Naive B cell (primary cell): ENCODE results near the gene PAPOLA. TPM values are rescaled to one million over a fixed set of nuclear protein-coding genes. Genes with fewer than 3 reads are reported as not detected.
"Not testable (repeated sequence)": the region's sequence is repeated elsewhere in the genome, so short reads cannot be mapped to it uniquely, and the experiment has no call there.

ENCODE experiments used
- ATAC-seq, 2 donors: fragments of 150-1000 bp; cut with Tn5 transposase; 2 replicates each; pipeline ENCODE4 v1.10.0; 2021; ENCODE audit warnings: low read depth in 2 of 2, mild to moderate bottlenecking in 2 of 2, moderate library complexity in 2 of 2
- DNase-seq: peaks from one replicate; pipeline ENCODE4 v3.0.0; 2022
- H3K27ac Mint-ChIP-seq, 6 donors: one replicate each; pipeline ENCODE4 v1.8.0; 2020 to 2022; ENCODE audit warnings: mild to moderate bottlenecking in 6 of 6, mixed read lengths in 6 of 6, moderate library complexity in 5 of 6, inconsistent platforms in 2 of 6
- H3K27me3 Mint-ChIP-seq, 3 donors: one replicate each; pipeline ENCODE4 v1.8.0; 2021 to 2022; ENCODE audit warnings: mixed read lengths in 3 of 3, mild to moderate bottlenecking in 1 of 3
- H3K36me3 Mint-ChIP-seq, 2 donors: one replicate each; pipeline ENCODE4 v1.8.0; 2020 to 2022; ENCODE audit warnings: mixed read lengths in 2 of 2, inconsistent platforms in 1 of 2, mild to moderate bottlenecking in 1 of 2
- H3K4me1 Mint-ChIP-seq, 3 donors: one replicate each; pipeline ENCODE4 v1.8.0; 2020 to 2022; ENCODE audit warnings: mixed read lengths in 3 of 3, inconsistent platforms in 1 of 3, mild to moderate bottlenecking in 1 of 3, moderate library complexity in 1 of 3
- H3K4me3 Mint-ChIP-seq, 8 donors: one replicate each; pipeline ENCODE4 v1.8.0; 2020 to 2022; ENCODE audit warnings: mild to moderate bottlenecking in 8 of 8, mixed read lengths in 8 of 8, moderate library complexity in 8 of 8, inconsistent platforms in 2 of 8
- H3K9me3 Mint-ChIP-seq, 7 donors: one replicate each; pipeline ENCODE4 v1.8.0; 2020 to 2022; ENCODE audit warnings: mixed read lengths in 7 of 7, mild to moderate bottlenecking in 5 of 7, inconsistent platforms in 2 of 7, moderate library complexity in 1 of 7
- polyA plus RNA-seq, 6 donors: library from polyadenylated mRNA; unstranded; fragments of 300-500 nt; fragmentation: Illumina TruSeq; gene quantifications; one replicate each; pipeline ENCODE4 v1.2.3, GENCODE V29; 2021; ENCODE audit warnings: low read depth in 6 of 6

The PAPOLA gene
- polyA plus RNA-seq, 6 donors from 2014 or later: 100 to 157 (median 128) TPM

- DNase-seq: no peak
- peak overlapping the region in 2 of 6 donors; percentile 23 to 83 for H3K27ac Mint-ChIP-seq
These were observed 19.2 kb upstream of the PAPOLA start for GRCh38 chr14:96482986-96483385.

DNA sequence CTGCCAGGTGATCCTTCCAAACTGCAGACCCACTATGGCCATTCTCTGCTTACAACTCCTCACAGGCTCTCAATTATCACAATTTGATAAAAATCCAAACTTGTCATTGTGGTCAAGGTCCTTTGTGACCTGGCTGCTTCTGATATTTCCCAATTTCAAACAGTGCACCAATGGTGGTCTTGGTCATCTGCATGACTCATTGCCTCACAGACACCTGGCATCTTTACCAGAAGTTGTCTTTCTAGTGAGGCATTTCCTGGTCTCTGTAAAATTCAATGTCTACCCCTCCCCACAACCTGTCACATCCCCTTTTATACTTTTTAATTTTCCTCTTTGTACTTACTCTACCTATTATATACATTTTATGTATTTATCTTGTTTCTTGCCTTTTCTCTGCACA is 17.8 kb upstream of the PAPOLA start:
- Mint-ChIP-seq H3K9me3 (peaks cover 0 to 3% (median 0%) of the 10 kb centered on the region in 7 donors), H3K27me3 (no peaks in the 10 kb centered on the region), H3K27ac (peak overlapping the region in 3 of 6 donors; percentile 12 to 62 (median 46)), H3K36me3 (peaks cover 0 to 8% of the 10 kb centered on the region in 2 donors), H3K4me1 (peaks cover 26 to 46% (median 41%) of the 10 kb centered on the region in 3 donors), H3K4me3 (peak overlapping the region in 2 of 8 donors; percentile 10 to 45)
- ATAC-seq: no peak
- no peak for DNase-seq

More at GRCh38 chr14:96482986-96483385, 19.2 kb upstream of the PAPOLA start:
- H3K36me3 Mint-ChIP-seq: peaks cover 0 to 8% of the 10 kb centered on the region in 2 donors
- H3K27me3 Mint-ChIP-seq: no peaks in the 10 kb centered on the region
- H3K4me3 Mint-ChIP-seq: no peak overlapping the region
- peaks cover 22 to 44% (median 42%) of the 10 kb centered on the region in 3 donors for H3K4me1 Mint-ChIP-seq
- no peak for ATAC-seq
- peaks cover 0 to 3% (median 0%) of the 10 kb centered on the region in 7 donors for H3K9me3 Mint-ChIP-seq

GRCh38 chr14:96486705-96487104 is 15.5 kb upstream of the PAPOLA start:
- Mint-ChIP-seq H3K9me3 (peaks cover 0 to 3% (median 0%) of the 10 kb centered on the region in 7 donors), H3K27ac (peak overlapping the region in 5 of 6 donors; percentile 51 to 94 (median 80)), H3K27me3 (no peaks in the 10 kb centered on the region), H3K4me3 (peak overlapping the region; percentile 38 to 80 (median 62)), H3K36me3 (peaks cover 0 to 8% of the 10 kb centered on the region in 2 donors), H3K4me1 (peaks cover 33 to 66% (median 35%) of the 10 kb centered on the region in 3 donors)
- ATAC-seq (peak; percentile 56), DNase-seq (no peak)

GRCh38 chr14:96489327-96489726 is 12.9 kb upstream of the PAPOLA start:
- Mint-ChIP-seq H3K4me3 (no peak overlapping the region), H3K27ac (no peak overlapping the region), H3K27me3 (no peaks in the 10 kb centered on the region), H3K36me3 (peaks cover 0 to 4% of the 10 kb centered on the region in 2 donors), H3K9me3 (peaks cover 0 to 1% (median 0%) of the 10 kb centered on the region in 7 donors), H3K4me1 (peaks cover 46 to 85% (median 56%) of the 10 kb centered on the region in 3 donors)
- no peak for DNase-seq
- no peak for ATAC-seq

DNA sequence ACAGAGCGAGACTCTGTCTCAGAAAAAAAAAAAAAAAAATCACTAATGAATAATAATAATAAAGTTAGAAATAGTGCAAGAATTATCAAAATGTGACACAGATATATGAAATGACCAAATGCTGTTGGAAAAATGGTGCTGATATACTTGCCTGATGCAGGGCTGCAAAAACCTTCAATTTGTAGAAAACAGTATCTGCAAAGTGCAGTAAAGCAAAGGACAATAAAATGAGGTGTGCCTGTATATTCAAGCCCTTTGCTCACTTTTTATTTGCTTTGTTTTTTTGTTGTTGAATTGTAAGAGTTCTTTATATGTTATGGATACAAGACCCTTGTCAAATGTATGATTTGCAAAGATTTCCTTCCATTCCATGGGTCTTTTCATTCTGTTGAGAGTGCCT is 9.0 kb upstream of the PAPOLA start:
- Mint-ChIP-seq H3K27ac (peak overlapping the region; percentile 79 to 97 (median 84)), H3K4me1 (peaks cover 50 to 86% (median 64%) of the 10 kb centered on the region in 3 donors), H3K9me3 (no peaks in the 10 kb centered on the region), H3K4me3 (peak overlapping the region; percentile 58 to 95 (median 88)), H3K36me3 (no peaks in the 10 kb centered on the region), H3K27me3 (no peaks in the 10 kb centered on the region)
- ATAC-seq (peak; percentile 64 to 68), DNase-seq (peak; percentile 31)

- no peak for ATAC-seq
- no peaks in the 10 kb centered on the region for H3K36me3 Mint-ChIP-seq
- no peaks in the 10 kb centered on the region for H3K27me3 Mint-ChIP-seq
- no peaks in the 10 kb centered on the region for H3K9me3 Mint-ChIP-seq
- peaks cover 53 to 86% (median 64%) of the 10 kb centered on the region in 3 donors for H3K4me1 Mint-ChIP-seq
- no peak for DNase-seq
- peak overlapping the region in 4 of 6 donors; percentile 5 to 98 (median 93) for H3K27ac Mint-ChIP-seq
- H3K4me3 Mint-ChIP-seq: peak overlapping the region; percentile 43 to 95 (median 88)
These were observed 7.9 kb upstream of the PAPOLA start for GRCh38 chr14:96494331-96494730.

DNA sequence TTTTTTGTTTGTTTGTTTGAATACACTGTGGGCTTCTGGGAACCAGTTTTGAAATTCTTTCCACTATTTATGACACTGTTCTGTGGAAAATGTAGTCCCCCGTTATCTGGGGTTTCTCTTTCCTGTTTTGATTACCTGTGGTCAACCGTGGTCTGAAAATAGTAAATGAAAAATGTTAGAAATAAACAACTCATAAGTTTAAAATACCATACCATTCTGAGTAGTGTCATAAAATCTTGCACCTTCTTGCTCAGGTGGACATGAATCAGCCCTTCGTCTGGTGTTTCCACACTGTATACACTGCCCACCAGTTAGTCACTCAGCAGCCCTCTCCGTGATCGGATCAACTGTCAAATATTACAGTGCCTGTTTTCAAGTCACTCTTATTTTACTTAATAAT is 5.1 kb upstream of the PAPOLA start:
- peaks cover 42 to 79% (median 63%) of the 10 kb centered on the region in 3 donors for H3K4me1 Mint-ChIP-seq
- peak overlapping the region in 6 of 8 donors; percentile 43 to 78 (median 70) for H3K4me3 Mint-ChIP-seq
- H3K27ac Mint-ChIP-seq: peak overlapping the region in 4 of 6 donors; percentile 2 to 81 (median 41)
- H3K36me3 Mint-ChIP-seq: peaks cover 0 to 3% of the 10 kb centered on the region in 2 donors
- no peak for ATAC-seq
- H3K27me3 Mint-ChIP-seq: no peaks in the 10 kb centered on the region
- no peak for DNase-seq
- H3K9me3 Mint-ChIP-seq: no peaks in the 10 kb centered on the region

GRCh38 chr14:96497586-96497985 is 4.6 kb upstream of the PAPOLA start:
- Mint-ChIP-seq H3K27me3 (no peaks in the 10 kb centered on the region), H3K36me3 (peaks cover 0 to 7% of the 10 kb centered on the region in 2 donors), H3K4me3 (peak overlapping the region in 5 of 8 donors; percentile 37 to 78 (median 70)), H3K27ac (peak overlapping the region in 3 of 6 donors; percentile 18 to 30 (median 26)), H3K9me3 (no peaks in the 10 kb centered on the region), H3K4me1 (peaks cover 39 to 74% (median 58%) of the 10 kb centered on the region in 3 donors)
- DNase-seq: no peak
- no peak for ATAC-seq

DNA sequence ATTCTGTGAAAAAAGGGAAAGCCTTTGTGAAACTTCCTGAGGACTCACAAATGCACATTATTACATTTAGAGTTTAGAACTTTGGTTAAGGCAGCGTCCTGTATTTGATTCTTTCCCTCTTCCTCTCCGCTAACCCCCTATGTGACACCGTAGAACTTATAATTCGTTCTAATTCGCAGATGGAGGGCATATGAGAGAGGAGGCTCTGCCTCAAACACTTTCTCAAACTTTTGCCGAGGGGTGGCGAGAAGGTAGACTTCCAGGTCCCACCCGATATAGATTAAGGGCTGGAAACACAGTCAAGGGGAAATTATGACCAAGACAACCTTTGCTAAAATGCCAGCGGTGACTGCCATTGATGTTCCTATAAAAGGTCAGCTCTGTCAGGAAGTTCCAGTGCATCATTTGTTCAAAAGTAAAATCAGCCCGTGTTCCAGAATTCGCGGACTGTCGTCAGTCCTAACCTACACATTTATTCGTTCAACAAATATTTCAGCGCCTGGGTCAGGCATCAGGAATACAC is 904 bp upstream of the PAPOLA start:
- DNase-seq: no peak
- no peak for ATAC-seq
- H3K27ac Mint-ChIP-seq: peak overlapping the region; percentile 94 to 99 (median 98)
- H3K36me3 Mint-ChIP-seq: peaks cover 0 to 16% of the 10 kb centered on the region in 2 donors
- H3K4me3 Mint-ChIP-seq: peak overlapping the region; percentile 90 to 100 (median 98)
- no peaks in the 10 kb centered on the region for H3K27me3 Mint-ChIP-seq
- H3K9me3 Mint-ChIP-seq: no peaks in the 10 kb centered on the region
- H3K4me1 Mint-ChIP-seq: peaks cover 51 to 69% (median 58%) of the 10 kb centered on the region in 3 donors

- Mint-ChIP-seq H3K36me3 (peaks cover 0 to 16% of the 10 kb centered on the region in 2 donors), H3K9me3 (no peaks in the 10 kb centered on the region), H3K4me3 (peak overlapping the region; percentile 90 to 100 (median 98)), H3K27ac (peak overlapping the region; percentile 96 to 99 (median 99)), H3K27me3 (no peaks in the 10 kb centered on the region), H3K4me1 (peaks cover 45 to 69% (median 51%) of the 10 kb centered on the region in 3 donors)
- peak; percentile 34 to 38 for ATAC-seq
- no peak for DNase-seq
These were observed 581 bp downstream of the PAPOLA start for GRCh38 chr14:96502621-96503305.

- Mint-ChIP-seq H3K27me3 (no peaks in the 10 kb centered on the region), H3K4me1 (peaks cover 45 to 69% (median 57%) of the 10 kb centered on the region in 3 donors), H3K36me3 (peaks cover 0 to 16% of the 10 kb centered on the region in 2 donors), H3K4me3 (peak overlapping the region; percentile 90 to 100 (median 98)), H3K27ac (peak overlapping the region; percentile 55 to 99 (median 98)), H3K9me3 (no peaks in the 10 kb centered on the region)
- no peak for DNase-seq
- ATAC-seq: no peak
These were observed 1.1 kb downstream of the PAPOLA start for GRCh38 chr14:96503306-96503679.

- not testable (repeated sequence) for ATAC-seq, DNase-seq, H3K9me3 Mint-ChIP-seq, H3K27me3 Mint-ChIP-seq
- H3K4me3 Mint-ChIP-seq: peak overlapping the region; percentile 76 to 100 (median 95)
- H3K27ac Mint-ChIP-seq: peak overlapping the region; percentile 51 to 99 (median 88)
- H3K36me3 Mint-ChIP-seq: peaks cover 0 to 16% of the 10 kb centered on the region in 2 donors
- H3K4me1 Mint-ChIP-seq: peaks cover 49 to 76% (median 66%) of the 10 kb centered on the region in 3 donors
These were observed 2.2 kb downstream of the PAPOLA start for GRCh38 chr14:96504353-96504752.

GRCh38 chr14:96507723-96508122 is 5.5 kb downstream of the PAPOLA start:
- no peaks in the 10 kb centered on the region for H3K9me3 Mint-ChIP-seq
- H3K4me3 Mint-ChIP-seq: peak overlapping the region in 6 of 8 donors; percentile 4 to 66 (median 28)
- ATAC-seq: no peak

More at GRCh38 chr14:96507723-96508122, 5.5 kb downstream of the PAPOLA start:
- Mint-ChIP-seq H3K27ac (peak overlapping the region in 3 of 6 donors; percentile 28 to 84 (median 78)), H3K27me3 (no peaks in the 10 kb centered on the region), H3K36me3 (peaks cover 0 to 8% of the 10 kb centered on the region in 2 donors), H3K4me1 (peaks cover 62 to 89% (median 82%) of the 10 kb centered on the region in 3 donors)
- DNase-seq: no peak
